Measurements from ENCODE around the gene TFF1.

The TFF1 gene

GRCh38 chr21:42390193-42390592 is 23.9 kb upstream of the TFF1 start:
- Histone ChIP-seq H3K27ac (ENCODE audit: low read length) (no peak overlapping the region), H3K4me3 (ENCODE audit: low read depth in 1 of 2, low read length in 2 of 2) (no peak overlapping the region), H3K27me3 (ENCODE audit: insufficient read depth, low read length, poor library complexity) (no peaks in the 10 kb centered on the region), H3K4me2 (ENCODE audit: insufficient read depth, low read length) (no peak overlapping the region), H4K20me1 (ENCODE audit: insufficient read depth, low read length) (no peaks in the 10 kb centered on the region), H3K4me1 (ENCODE audit: insufficient read depth, low read length) (peaks cover under 1% of the 10 kb centered on the region), H3K79me2 (ENCODE audit: insufficient read depth, low read length) (no peaks in the 10 kb centered on the region), H3K36me3 (ENCODE audit: insufficient read depth, low read length) (no peaks in the 10 kb centered on the region), H2AFZ (ENCODE audit: low read depth, low read length) (no peak overlapping the region), H3K9ac (ENCODE audit: low read depth, low read length) (no peak overlapping the region), H3K9me3 (ENCODE audit: insufficient read depth, low read length, severe bottlenecking) (no peaks in the 10 kb centered on the region)
- TF ChIP-seq CTCF (IDR thresholded peaks at IDR 0.05; ENCODE audit: borderline replicate concordance, extremely low read depth, low read length, poor library complexity, severe bottlenecking) = no peak
- TF ChIP-seq EZH2 (IDR thresholded peaks at IDR 0.05; ENCODE audit: borderline replicate concordance, low read depth, low read length, severe bottlenecking) = no peak
- DNase-seq = no peak
- no peak for ATAC-seq (ENCODE audit: insufficient read depth, low read depth)

- Histone ChIP-seq H3K4me1 (ENCODE audit: insufficient read depth, low read length) (peaks cover 8% of the 10 kb centered on the region), H3K79me2 (ENCODE audit: insufficient read depth, low read length) (no peaks in the 10 kb centered on the region), H3K36me3 (ENCODE audit: insufficient read depth, low read length) (no peaks in the 10 kb centered on the region), H3K4me2 (ENCODE audit: insufficient read depth, low read length) (no peak overlapping the region), H3K4me3 (ENCODE audit: low read depth in 1 of 2, low read length in 2 of 2) (no peak overlapping the region), H3K27ac (ENCODE audit: low read length) (no peak overlapping the region), H3K27me3 (ENCODE audit: insufficient read depth, low read length, poor library complexity) (no peaks in the 10 kb centered on the region), H2AFZ (ENCODE audit: low read depth, low read length) (no peak overlapping the region), H3K9ac (ENCODE audit: low read depth, low read length) (no peak overlapping the region), H3K9me3 (ENCODE audit: insufficient read depth, low read length, severe bottlenecking) (no peaks in the 10 kb centered on the region), H4K20me1 (ENCODE audit: insufficient read depth, low read length) (no peaks in the 10 kb centered on the region)
- no peak for ATAC-seq (ENCODE audit: insufficient read depth, low read depth)
- TF ChIP-seq CTCF (IDR thresholded peaks at IDR 0.05; ENCODE audit: borderline replicate concordance, extremely low read depth, low read length, poor library complexity, severe bottlenecking) = no peak
- no peak for TF ChIP-seq EZH2 (IDR thresholded peaks at IDR 0.05; ENCODE audit: borderline replicate concordance, low read depth, low read length, severe bottlenecking)
- DNase-seq = no peak
Observed at GRCh38 chr21:42389449-42389835, 23.1 kb upstream of the TFF1 start.

GRCh38 chr21:42388740-42389448 is 22.6 kb upstream of the TFF1 start:
- Histone ChIP-seq H3K36me3 (ENCODE audit: insufficient read depth, low read length) (no peaks in the 10 kb centered on the region), H4K20me1 (ENCODE audit: insufficient read depth, low read length) (no peaks in the 10 kb centered on the region), H3K4me3 (ENCODE audit: low read depth in 1 of 2, low read length in 2 of 2) (no peak overlapping the region), H3K9me3 (ENCODE audit: insufficient read depth, low read length, severe bottlenecking) (no peaks in the 10 kb centered on the region), H3K79me2 (ENCODE audit: insufficient read depth, low read length) (no peaks in the 10 kb centered on the region), H3K27me3 (ENCODE audit: insufficient read depth, low read length, poor library complexity) (no peaks in the 10 kb centered on the region), H3K4me1 (ENCODE audit: insufficient read depth, low read length) (peaks cover 11% of the 10 kb centered on the region), H3K4me2 (ENCODE audit: insufficient read depth, low read length) (no peak overlapping the region), H2AFZ (ENCODE audit: low read depth, low read length) (no peak overlapping the region), H3K27ac (ENCODE audit: low read length) (no peak overlapping the region), H3K9ac (ENCODE audit: low read depth, low read length) (no peak overlapping the region)
- DNase-seq (no peak), ATAC-seq (ENCODE audit: insufficient read depth, low read depth) (peak; percentile 42; the same call in 2 of the 3 replicates)
- TF ChIP-seq EZH2 (IDR thresholded peaks at IDR 0.05; ENCODE audit: borderline replicate concordance, low read depth, low read length, severe bottlenecking) (no peak), CTCF (IDR thresholded peaks at IDR 0.05; ENCODE audit: borderline replicate concordance, extremely low read depth, low read length, poor library complexity, severe bottlenecking) (no peak)
